Subcutaneous adipose tissue (tissue), 4 donors: ENCODE measurements around the gene TIMM29. TPM values are rescaled to one million over a fixed set of nuclear protein-coding genes. Genes with fewer than 3 reads are reported as not detected.

ENCODE experiments used
- CTCF ChIP-seq: fragments of 450-650 bp; IDR thresholded peaks from one replicate; pipeline ENCODE4 v1.5.1; 2016; ENCODE audit warnings: low read depth, mild to moderate bottlenecking, control low read depth, antibody characterized with exemption, moderate library complexity
- total RNA-seq, 4 donors: library from RNA; depleted of rRNA; stranded (reverse); fragments of >200 nt; gene quantifications; one replicate each; pipeline ENCODE4 v1.1.0, GENCODE V29; 2016

Gene TIMM29
- total RNA-seq, 4 donors from 2014 or later, result 14.4 to 35.6 (median 20.9) TPM

- no peak for TF ChIP-seq CTCF
Observed at GRCh38 chr19:10888421-10888866, 40.2 kb upstream of the TIMM29 start.

- TF ChIP-seq CTCF, result no peak
Observed at GRCh38 chr19:10889880-10890279, 38.7 kb upstream of the TIMM29 start.

GRCh38 chr19:10891405-10892086 is 37.1 kb upstream of the TIMM29 start:
- no peak for TF ChIP-seq CTCF

GRCh38 chr19:10892256-10892655 is 36.4 kb upstream of the TIMM29 start:
- TF ChIP-seq CTCF, result no peak

DNA sequence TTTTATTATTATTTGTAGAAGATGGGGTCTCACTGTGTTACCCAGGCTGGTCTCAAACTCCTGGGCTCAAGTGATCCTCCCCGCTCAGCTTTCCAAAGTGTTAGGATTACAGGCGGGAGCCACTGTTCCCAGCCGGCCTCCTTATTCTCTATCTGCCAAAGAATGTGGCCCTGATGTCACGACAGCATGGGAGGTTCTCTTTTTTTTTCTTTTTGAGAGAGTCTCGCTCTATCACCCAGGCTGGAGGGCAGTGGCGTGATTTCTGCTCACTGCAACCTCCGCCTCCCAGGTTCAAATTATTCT is 33.7 kb upstream of the TIMM29 start:
- TF ChIP-seq CTCF, result no peak

GRCh38 chr19:10895363-10895762 is 33.2 kb upstream of the TIMM29 start:
- TF ChIP-seq CTCF, result no peak

DNA sequence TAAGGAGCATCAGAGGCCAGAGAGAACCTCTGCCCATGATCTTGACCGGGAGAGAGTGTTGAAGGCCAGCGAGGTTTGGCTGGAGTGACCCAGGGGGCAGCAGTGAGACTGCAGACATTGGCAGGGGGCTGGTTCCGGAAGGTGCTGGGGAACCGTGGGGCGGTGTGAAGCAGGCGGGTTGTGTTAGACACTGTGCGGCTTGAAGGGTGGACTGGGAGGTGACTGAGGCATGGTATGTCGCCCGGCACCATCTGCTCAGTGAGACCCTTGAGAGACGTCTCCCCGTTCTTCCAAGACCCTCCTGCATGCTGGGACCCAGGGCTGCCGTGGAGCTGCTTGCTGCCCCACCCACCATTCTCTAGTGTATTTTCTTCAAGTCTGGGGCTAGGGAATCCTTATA is 32.7 kb upstream of the TIMM29 start:
- TF ChIP-seq CTCF, result no peak
